Measurements from ENCODE around the gene CHRM5. TPM values are rescaled to one million over a fixed set of nuclear protein-coding genes. Genes with fewer than 3 reads are reported as not detected.

CHRM5 gene
- total RNA-seq, 1 experiment from 2014 or later = not detected

GRCh38 chr15:34059946-34060345 is 91.6 kb downstream of the CHRM5 start:
- Mint-ChIP-seq H3K9me3 (ENCODE audit: unreplicated experiment) (no peaks in the 10 kb centered on the region), H3K4me1 (ENCODE audit: low read depth, unreplicated experiment) (peaks cover 5% of the 10 kb centered on the region), H3K4me3 (ENCODE audit: unreplicated experiment) (no peak overlapping the region), H3K36me3 (ENCODE audit: insufficient read depth, unreplicated experiment) (no peaks in the 10 kb centered on the region), H3K27ac (ENCODE audit: unreplicated experiment) (no peak overlapping the region), H3K27me3 (ENCODE audit: insufficient read depth, unreplicated experiment) (no peaks in the 10 kb centered on the region)
- Histone ChIP-seq H3K4me3 (ENCODE audit: low read depth, low read length) (no peak overlapping the region), H3K9me3 (no peaks in the 10 kb centered on the region), H3K36me3 (ENCODE audit: control insufficient read depth, insufficient read depth, low read length) (no peaks in the 10 kb centered on the region), H3K4me1 (no peaks in the 10 kb centered on the region), H3K27me3 (replicated peaks; ENCODE audit: control insufficient read depth, insufficient read depth, low read length) (no peaks in the 10 kb centered on the region)
- no peak for DNase-seq
- intact Hi-C loops (cut with micrococcal nuclease; ENCODE audit: unreplicated experiment) = no loop called here
- no peak for TF ChIP-seq CTCF (IDR thresholded peaks at IDR 0.05; ENCODE audit: insufficient read depth in 1 of 2, low read depth in 1 of 2, low read length in 1 of 2, severe bottlenecking in 1 of 2, unreplicated experiment in 1 of 2)
- POLR2A ChIA-PET = no interaction called here
- CTCF ChIA-PET = interaction anchor here (0.6 kb wide), 1 partner anchor 910 kb away, joined by 3 read pairs; no protein-coding TSS in a partner anchor
- no TSS peak for BruUV-seq (replicated peaks)

GRCh38 chr15:34064438-34064837 is 96.1 kb downstream of the CHRM5 start:
- TF ChIP-seq CTCF (IDR thresholded peaks at IDR 0.05; ENCODE audit: insufficient read depth in 1 of 2, low read depth in 1 of 2, low read length in 1 of 2, severe bottlenecking in 1 of 2, unreplicated experiment in 1 of 2) = no peak
- Histone ChIP-seq H3K9me3 (no peaks in the 10 kb centered on the region), H3K36me3 (ENCODE audit: control insufficient read depth, insufficient read depth, low read length) (no peaks in the 10 kb centered on the region), H3K4me1 (no peaks in the 10 kb centered on the region), H3K4me3 (ENCODE audit: low read depth, low read length) (no peak overlapping the region), H3K27me3 (replicated peaks; ENCODE audit: control insufficient read depth, insufficient read depth, low read length) (no peaks in the 10 kb centered on the region)
- Mint-ChIP-seq H3K27ac (ENCODE audit: unreplicated experiment) (no peak overlapping the region), H3K4me1 (ENCODE audit: low read depth, unreplicated experiment) (peaks cover 4% of the 10 kb centered on the region), H3K9me3 (ENCODE audit: unreplicated experiment) (no peaks in the 10 kb centered on the region), H3K4me3 (ENCODE audit: unreplicated experiment) (no peak overlapping the region), H3K27me3 (ENCODE audit: insufficient read depth, unreplicated experiment) (no peaks in the 10 kb centered on the region), H3K36me3 (ENCODE audit: insufficient read depth, unreplicated experiment) (no peaks in the 10 kb centered on the region)
- ChIA-PET CTCF (no interaction called here), POLR2A (no interaction called here)
- no TSS peak for BruUV-seq (replicated peaks)
- DNase-seq = no peak
- intact Hi-C loops (cut with micrococcal nuclease; ENCODE audit: unreplicated experiment) = no loop called here

- H3K27ac Mint-ChIP-seq (ENCODE audit: unreplicated experiment) = no peak overlapping the region
- H3K27me3 Mint-ChIP-seq (ENCODE audit: insufficient read depth, unreplicated experiment) = no peaks in the 10 kb centered on the region
- BruUV-seq (replicated peaks) = no TSS peak
- Histone ChIP-seq H3K4me3 (ENCODE audit: low read depth, low read length) (no peak overlapping the region), H3K9me3 (no peaks in the 10 kb centered on the region), H3K36me3 (ENCODE audit: control insufficient read depth, insufficient read depth, low read length) (no peaks in the 10 kb centered on the region), H3K27me3 (replicated peaks; ENCODE audit: control insufficient read depth, insufficient read depth, low read length) (no peaks in the 10 kb centered on the region), H3K4me1 (no peaks in the 10 kb centered on the region)
- H3K4me1 Mint-ChIP-seq (ENCODE audit: low read depth, unreplicated experiment) = no peaks in the 10 kb centered on the region
- H3K36me3 Mint-ChIP-seq (ENCODE audit: insufficient read depth, unreplicated experiment) = no peaks in the 10 kb centered on the region
- no peak overlapping the region for H3K4me3 Mint-ChIP-seq (ENCODE audit: unreplicated experiment)
- intact Hi-C loops (cut with micrococcal nuclease; ENCODE audit: unreplicated experiment) = no loop called here
- no peak for DNase-seq
- TF ChIP-seq CTCF (IDR thresholded peaks at IDR 0.05; ENCODE audit: insufficient read depth in 1 of 2, low read depth in 1 of 2, low read length in 1 of 2, severe bottlenecking in 1 of 2, unreplicated experiment in 1 of 2) = no peak
- CTCF ChIA-PET = no interaction called here
- POLR2A ChIA-PET = no interaction called here
- no peaks in the 10 kb centered on the region for H3K9me3 Mint-ChIP-seq (ENCODE audit: unreplicated experiment)
These were observed 97.0 kb downstream of the CHRM5 start for GRCh38 chr15:34065261-34065660.
